ENCODE data around the gene CHRM4. TPM values are rescaled to one million over a fixed set of nuclear protein-coding genes. Genes with fewer than 3 reads are reported as not detected.

The CHRM4 gene
- total RNA-seq, 1 experiment from 2014 or later: 0.97 TPM

Other genes starting within 250 kb of the CHRM4 start
- 0.30 and 0.34 TPM in 2 replicates for gene CREB3L1, start 114.1 kb downstream of the CHRM4 start, total RNA-seq (2014; rRNA removed; shearing (Covaris generic))
- gene DGKZ, start 44.3 kb downstream of the CHRM4 start, total RNA-seq (2014; rRNA removed; shearing (Covaris generic)): 34.2 and 42.1 TPM in 2 replicates
- gene MDK, start 10.1 kb downstream of the CHRM4 start, total RNA-seq (2014; rRNA removed; shearing (Covaris generic)): 122 and 142 TPM in 2 replicates
- 23.1 and 23.4 TPM in 2 replicates for gene AMBRA1, start 202.2 kb upstream of the CHRM4 start, total RNA-seq (2014; rRNA removed; shearing (Covaris generic))
- gene HARBI1, start 225.5 kb upstream of the CHRM4 start, total RNA-seq (2014; rRNA removed; shearing (Covaris generic)): 8.4 and 9.3 TPM in 2 replicates
- gene ATG13, start 225.8 kb upstream of the CHRM4 start, total RNA-seq (2014; rRNA removed; shearing (Covaris generic)): 77.4 and 83.6 TPM in 2 replicates